HG02588 (cell line): ENCODE results near the gene HBG1.

Source experiments
- ATAC-seq: cut with Tn5 transposase; IDR thresholded peaks from one replicate; pipeline ENCODE4 v1.9.1; 2021; ENCODE audit warnings: mild to moderate bottlenecking, moderate library complexity; ENCODE audit not compliant: unreplicated experiment

HBG1 gene

GRCh38 chr11:5247472-5248192 lies 2.0 kb downstream of the HBG1 start:
- no peak for ATAC-seq

DNA sequence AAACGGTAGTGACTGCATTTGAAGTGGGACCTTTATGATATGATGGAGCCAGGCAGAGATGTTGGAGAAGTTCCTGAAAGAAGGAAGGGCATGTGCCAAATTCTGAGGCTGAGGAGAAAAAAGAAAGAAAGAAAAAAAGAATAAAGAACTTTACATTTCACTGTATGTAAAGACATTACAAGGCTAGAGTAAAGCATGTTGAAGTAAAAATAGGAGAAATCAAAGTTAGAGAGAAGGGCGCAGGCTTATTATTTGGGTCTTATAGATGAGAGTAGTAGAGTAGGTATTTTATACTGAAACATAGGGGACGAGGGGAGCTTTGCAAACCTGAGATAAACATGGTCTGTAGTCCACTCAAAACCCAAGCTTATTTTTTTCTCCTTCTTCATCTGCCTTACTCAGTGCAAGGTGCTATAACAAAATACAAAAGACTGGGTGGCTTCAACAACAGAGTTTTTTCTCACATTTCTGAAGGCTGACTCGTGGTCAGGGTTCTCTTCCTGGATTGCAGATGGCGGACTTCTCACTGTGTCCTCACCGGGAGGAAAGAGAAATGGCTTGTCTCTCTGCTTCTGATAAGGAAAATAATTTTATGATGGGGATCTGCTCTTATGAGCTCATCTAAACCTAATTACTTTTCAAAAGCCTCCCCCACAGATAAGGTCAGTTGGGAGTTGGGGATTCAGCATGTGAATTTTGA lies 2.7 kb downstream of the HBG1 start:
- ATAC-seq, result no peak

- ATAC-seq, result no peak
Measured at GRCh38 chr11:5245155-5245554, 4.5 kb downstream of the HBG1 start.

GRCh38 chr11:5243816-5244180 lies 5.9 kb downstream of the HBG1 start:
- ATAC-seq, result no peak

- ATAC-seq, result peak; percentile 78
Measured at GRCh38 chr11:5242933-5243815, 6.5 kb downstream of the HBG1 start.

DNA sequence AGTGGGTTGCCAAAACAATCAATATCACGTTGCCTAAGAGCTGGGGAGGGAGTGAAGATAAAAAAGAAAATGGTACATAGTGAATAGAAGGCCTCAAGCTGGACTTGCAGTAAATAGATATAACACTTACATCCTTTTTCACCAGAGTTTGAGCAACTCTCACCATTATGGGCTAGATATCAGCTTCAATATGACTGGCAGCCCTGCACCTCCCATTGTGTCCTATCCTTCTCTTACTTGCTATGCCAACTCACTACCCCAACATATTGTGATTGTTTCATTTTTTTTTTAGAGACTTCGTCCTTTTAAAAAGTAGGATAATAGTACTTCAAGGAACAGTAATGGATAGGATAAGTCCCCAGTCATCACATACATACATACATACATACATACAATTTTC lies 7.4 kb downstream of the HBG1 start:
- ATAC-seq, result no peak

DNA sequence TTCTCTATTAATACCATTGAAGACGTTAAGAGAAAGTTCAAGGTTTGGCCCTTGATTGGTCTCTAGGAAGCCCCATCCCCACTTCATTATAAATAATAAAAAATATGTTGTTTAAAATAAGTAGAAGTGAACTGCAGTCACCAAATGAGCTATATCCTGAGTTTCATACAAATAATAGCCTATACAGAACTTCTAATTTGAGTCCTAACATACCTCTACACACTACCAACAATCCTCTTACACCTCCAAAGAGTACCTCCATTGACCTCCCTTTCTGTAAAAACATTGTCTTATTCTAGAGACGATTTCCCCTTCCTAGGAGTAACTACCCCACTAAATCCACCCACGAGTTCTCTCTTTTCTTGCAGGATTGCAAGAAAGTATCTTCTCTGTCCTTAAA lies 8.2 kb downstream of the HBG1 start:
- no peak for ATAC-seq

GRCh38 chr11:5240458-5240857 lies 9.2 kb downstream of the HBG1 start:
- no peak for ATAC-seq

- no peak for ATAC-seq
Measured at GRCh38 chr11:5240056-5240455, 9.6 kb downstream of the HBG1 start.

DNA sequence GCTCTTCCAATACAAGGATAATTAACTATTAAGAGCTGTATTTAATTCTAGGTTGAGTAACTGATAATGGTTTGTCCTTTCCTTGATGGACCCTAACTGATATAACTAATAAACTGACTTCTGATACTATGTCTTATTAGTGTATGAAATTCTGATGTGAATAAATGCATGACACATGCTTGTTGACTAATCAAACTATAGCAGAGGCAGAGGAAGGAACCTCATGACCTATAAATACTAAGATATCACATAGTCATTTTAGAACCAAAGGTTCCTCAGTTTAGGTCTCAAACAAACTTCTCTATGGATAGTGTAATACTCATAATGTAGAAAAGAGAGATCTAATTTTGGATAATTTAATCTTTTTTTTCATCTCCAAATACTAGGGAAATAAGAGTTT lies 10.6 kb downstream of the HBG1 start:
- no peak for ATAC-seq

GRCh38 chr11:5238486-5238885 lies 11.2 kb downstream of the HBG1 start:
- no peak for ATAC-seq

DNA sequence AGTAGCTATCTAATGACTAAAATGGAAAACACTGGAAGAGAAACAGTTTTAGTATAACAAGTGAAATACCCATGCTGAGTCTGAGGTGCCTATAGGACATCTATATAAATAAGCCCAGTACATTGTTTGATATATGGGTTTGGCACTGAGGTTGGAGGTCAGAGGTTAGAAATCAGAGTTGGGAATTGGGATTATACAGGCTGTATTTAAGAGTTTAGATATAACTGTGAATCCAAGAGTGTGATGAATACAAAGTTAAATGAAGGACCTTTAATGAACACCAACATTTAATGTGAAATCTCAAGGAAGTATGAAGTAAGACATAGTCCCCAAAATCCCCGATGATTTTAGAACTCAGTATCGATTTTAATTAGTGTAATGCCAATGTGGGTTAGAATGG lies 12.2 kb downstream of the HBG1 start:
- ATAC-seq, result no peak

- ATAC-seq, result no peak
Measured at GRCh38 chr11:5235364-5236095, 14.1 kb downstream of the HBG1 start.

DNA sequence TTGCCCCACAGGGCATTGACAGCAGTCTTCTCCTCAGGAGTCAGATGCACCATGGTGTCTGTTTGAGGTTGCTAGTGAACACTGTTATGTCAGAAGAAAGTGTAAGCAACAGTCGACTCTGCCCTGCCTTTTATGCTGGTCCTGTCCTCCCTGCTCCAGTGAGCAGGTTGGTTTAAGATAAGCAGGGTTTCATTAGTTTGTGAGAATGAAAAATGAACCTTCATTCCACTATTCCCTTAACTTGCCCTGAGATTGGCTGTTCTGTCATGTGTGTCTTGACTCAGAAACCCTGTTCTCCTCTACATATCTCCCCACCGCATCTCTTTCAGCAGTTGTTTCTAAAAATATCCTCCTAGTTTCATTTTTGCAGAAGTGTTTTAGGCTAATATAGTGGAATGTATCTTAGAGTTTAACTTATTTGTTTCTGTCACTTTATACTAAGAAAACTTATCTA lies 15.2 kb downstream of the HBG1 start, which contains the start of gene HBD:
Gene HBD (minus strand): TSS at position 103 of the 454 bp plus-strand sequence. CDS start 50 bp downstream, at position 53.
- peak; percentile 60 for ATAC-seq

DNA sequence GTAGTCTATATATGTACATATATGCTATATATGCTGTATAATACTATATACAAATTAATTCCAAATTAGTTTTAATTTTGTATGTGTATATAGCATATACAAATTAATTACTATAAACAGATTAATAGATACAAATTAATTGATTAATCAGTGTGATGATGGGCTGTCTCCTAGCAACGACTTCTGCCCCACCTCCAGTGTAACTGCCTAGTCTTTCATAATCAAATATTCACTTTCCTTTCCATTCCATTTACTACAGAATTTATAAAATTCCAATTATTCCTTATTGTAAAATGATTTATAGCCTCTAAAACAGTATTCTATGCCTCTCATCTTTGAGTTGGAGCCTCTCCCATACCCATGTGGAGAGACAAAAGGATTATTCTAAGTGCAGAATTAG lies 16.4 kb downstream of the HBG1 start:
- ATAC-seq, result no peak

GRCh38 chr11:5232821-5233220 lies 16.8 kb downstream of the HBG1 start:
- ATAC-seq, result no peak

DNA sequence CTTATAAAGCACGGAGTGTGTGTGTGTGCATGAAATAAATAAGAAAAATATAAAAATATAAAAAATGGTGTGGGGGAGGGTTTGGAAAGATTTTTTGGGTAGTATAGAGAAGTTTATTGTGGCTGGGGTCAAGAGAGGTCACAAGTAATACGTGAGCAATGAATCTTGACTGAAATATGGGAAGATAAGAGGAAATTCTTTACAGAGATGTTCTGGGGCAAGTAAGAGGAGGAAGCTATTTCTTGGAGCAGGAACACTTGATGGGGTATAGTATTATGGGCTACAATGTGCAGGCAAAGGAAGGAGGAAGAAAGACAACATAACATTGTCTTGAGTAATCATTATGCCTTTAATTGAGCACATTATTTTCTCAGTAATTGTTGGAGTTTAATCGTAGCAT lies 17.5 kb downstream of the HBG1 start:
- ATAC-seq, result no peak

DNA sequence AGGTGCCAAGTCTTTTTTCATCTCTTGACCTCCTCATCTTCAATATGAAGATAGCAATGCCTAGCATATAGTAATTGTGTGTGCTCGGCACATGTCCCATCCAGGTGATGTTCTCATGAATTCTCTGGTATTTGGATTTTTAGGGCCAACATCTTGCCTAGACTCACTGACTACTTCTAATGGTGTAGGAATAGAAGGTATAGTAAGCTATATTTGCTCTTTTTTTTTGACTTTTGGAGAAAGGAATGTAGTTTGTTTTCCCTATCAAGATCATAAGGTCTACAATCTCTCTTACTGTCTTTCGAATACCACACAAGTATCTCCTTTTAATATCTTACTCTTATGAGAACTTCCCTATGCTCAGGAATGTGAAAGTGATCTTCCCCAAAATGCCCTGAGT lies 18.5 kb downstream of the HBG1 start:
- ATAC-seq, result no peak

DNA sequence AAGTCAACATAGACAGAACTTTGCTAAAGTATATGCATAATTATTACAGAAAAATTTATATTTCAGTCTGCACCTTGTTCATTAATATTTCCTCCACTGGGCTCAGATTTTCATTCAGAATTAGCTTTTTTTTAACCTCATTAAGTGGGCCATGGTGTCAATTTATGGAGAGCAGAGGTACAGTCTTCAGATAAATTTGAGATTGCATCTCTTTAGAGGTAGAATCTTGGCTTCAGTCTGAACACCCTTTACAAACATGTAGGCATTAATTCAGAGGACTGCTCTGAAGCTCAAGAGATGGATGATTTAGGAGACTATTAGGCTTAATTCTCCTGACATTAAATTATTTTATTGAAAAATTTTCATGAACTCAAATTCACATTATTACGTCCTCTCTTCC lies 19.4 kb downstream of the HBG1 start:
- ATAC-seq, result no peak

DNA sequence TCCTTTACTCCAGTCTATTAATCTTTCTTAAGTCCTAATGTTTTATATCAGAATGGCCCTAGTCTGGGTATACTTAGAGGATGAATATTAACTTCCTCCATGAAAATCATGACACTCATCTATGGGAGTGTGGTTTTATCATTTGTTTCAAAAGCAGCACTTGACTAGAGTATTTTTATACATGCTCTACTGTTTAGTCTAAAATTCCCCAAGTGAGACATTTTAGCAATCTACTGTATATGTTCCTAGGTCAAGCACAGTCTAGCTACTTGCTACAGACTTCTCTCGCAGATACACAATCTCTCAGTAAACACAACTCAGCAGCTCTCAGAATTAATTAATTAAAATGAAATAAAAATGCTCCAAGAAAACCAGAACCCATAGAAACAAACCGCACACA lies 19.9 kb downstream of the HBG1 start:
- no peak for ATAC-seq

DNA sequence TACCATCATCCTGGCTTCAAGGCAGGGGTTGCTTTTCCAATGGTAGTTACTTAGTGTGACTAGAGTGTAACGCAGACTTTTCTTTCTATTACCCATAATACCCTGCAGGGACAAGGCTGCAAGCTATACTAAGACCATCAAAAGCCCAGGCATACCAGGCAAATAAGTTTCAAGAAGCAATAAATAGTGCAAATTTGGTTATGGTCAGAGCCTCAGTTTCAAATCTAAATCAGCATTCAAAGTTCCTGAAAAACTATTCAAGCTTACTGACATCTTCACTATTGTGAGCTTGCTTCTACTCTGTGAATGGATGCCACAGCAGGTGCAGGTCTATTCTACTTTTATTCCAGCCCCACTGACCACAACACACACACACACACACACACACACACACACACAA lies 20.3 kb downstream of the HBG1 start:
- no peak for ATAC-seq
